K562 (cell line): ENCODE data around the gene GP1BB. TPM values are rescaled to one million over a fixed set of nuclear protein-coding genes. Genes with fewer than 3 reads are reported as not detected.

Source experiments
- ARNT ChIP-seq, 2 experiments: fragments of 450-650 bp; IDR thresholded peaks; 2 replicates each; pipeline ENCODE4 v1.6.1; 2016; ENCODE audit warnings: mild to moderate bottlenecking in 1 of 2
- BCL6 ChIP-seq: fragments of 250-450 bp; sonication (Bioruptor Pico); IDR thresholded peaks from 2 replicates; pipeline ENCODE4 v1.4.0; 2020
- BHLHE40 ChIP-seq: IDR thresholded peaks from 2 replicates; pipeline ENCODE4 v1.6.1; 2011; ENCODE audit warnings: low read length, improper control_type of control experiment
- BRF1 ChIP-seq: IDR thresholded peaks from 3 replicates; pipeline ENCODE4 v1.6.1; 2011; ENCODE audit warnings: borderline replicate concordance, mild to moderate bottlenecking; ENCODE audit not compliant: insufficient read length; ENCODE audit errors: extremely low read depth
- CHD4 ChIP-seq: fragments of 200-600 bp; sonication (generic); IDR thresholded peaks from 3 replicates; pipeline ENCODE4 v1.6.1; 2012; ENCODE audit warnings: low read depth, mild to moderate bottlenecking, mixed read lengths, low read length, inconsistent platforms; ENCODE audit not compliant: insufficient read depth, insufficient replicate concordance, poor library complexity, severe bottlenecking
- E2F1 ChIP-seq: sonication (generic); formaldehyde crosslinking; IDR thresholded peaks from 2 replicates; pipeline ENCODE4 v1.8.1; 2023; ENCODE audit warnings: mild to moderate bottlenecking, missing genetic modification reagents, moderate library complexity
- ERF ChIP-seq: fragments of 450-650 bp; formaldehyde crosslinking; IDR thresholded peaks from 2 replicates; pipeline ENCODE4 v1.4.0; 2020; ENCODE audit warnings: mild to moderate bottlenecking, mixed read lengths
- ETV1 ChIP-seq: fragments of 450-650 bp; conservative IDR thresholded peaks from 2 replicates; pipeline ENCODE4 v1.6.1; 2016; ENCODE audit warnings: missing genetic modification characterization, control low read depth, low read depth, missing compliant biosample characterization
- HDAC8 ChIP-seq: fragments of 450-650 bp; IDR thresholded peaks from 2 replicates; pipeline ENCODE4 v1.6.1; 2016; ENCODE audit warnings: mild to moderate bottlenecking, missing genetic modification characterization, moderate library complexity, missing compliant biosample characterization
- HMG20A ChIP-seq: fragments of 450-650 bp; formaldehyde crosslinking; conservative IDR thresholded peaks from 2 replicates; pipeline ENCODE4 v1.4.0; 2020; ENCODE audit warnings: mild to moderate bottlenecking, mixed read lengths
- L3MBTL2 ChIP-seq: fragments of 450-650 bp; IDR thresholded peaks from 2 replicates; pipeline ENCODE4 v1.6.1; 2016; ENCODE audit warnings: mild to moderate bottlenecking, moderate library complexity
- MCM7 ChIP-seq, 2 experiments: fragments of 450-650 bp; IDR thresholded peaks; 2 replicates each; pipeline ENCODE4 v1.6.1; 2016 to 2018
- PHF20 ChIP-seq: fragments of 450-650 bp; IDR thresholded peaks from 2 replicates; pipeline ENCODE4 v1.6.1; 2018; ENCODE audit not compliant: partially characterized antibody
- PTRF ChIP-seq: fragments of 450-650 bp; IDR thresholded peaks from 2 replicates; pipeline ENCODE4 v1.6.1; 2016; ENCODE audit warnings: mild to moderate bottlenecking, missing genetic modification characterization, missing compliant biosample characterization
- PURB ChIP-seq: sonication (generic); formaldehyde crosslinking; IDR thresholded peaks from 2 replicates; pipeline ENCODE4 v1.9.0; 2021; ENCODE audit warnings: low read depth, mild to moderate bottlenecking, missing genetic modification reagents
- PYGO2 ChIP-seq: fragments of 450-650 bp; IDR thresholded peaks from 2 replicates; pipeline ENCODE4 v1.6.1; 2016; ENCODE audit warnings: mild to moderate bottlenecking, missing genetic modification characterization, moderate library complexity, missing compliant biosample characterization
- SRSF7 ChIP-seq: fragments of 200-400 bp; formaldehyde crosslinking; optimal IDR thresholded peaks from 2 replicates; pipeline ENCODE3; 2017; ENCODE audit warnings: mild to moderate bottlenecking, low read depth, low read length
- UBTF ChIP-seq, 2 experiments: IDR thresholded peaks; 2 replicates each; pipeline ENCODE4 v1.6.1; 2012; ENCODE audit warnings: improper control_type of control experiment in 2 of 2, low read depth in 2 of 2, low read length in 2 of 2, borderline replicate concordance in 1 of 2
- ZKSCAN1 ChIP-seq: fragments of 150-350 bp; IDR thresholded peaks from 2 replicates; pipeline ENCODE4 v1.6.1; 2016; ENCODE audit warnings: low read depth, low read length
- ZMIZ1 ChIP-seq, 2 experiments: fragments of 150-350 bp in 1 of 2; IDR thresholded peaks; 2 replicates each; pipeline ENCODE4 v1.6.1; 2012 to 2016; ENCODE audit warnings: low read depth in 2 of 2, low read length in 2 of 2, mild to moderate bottlenecking in 1 of 2, moderate library complexity in 1 of 2
- ZNF766 ChIP-seq: fragments of 200-800 bp; sonication (Bioruptor generic); conservative IDR thresholded peaks from 2 replicates; pipeline ENCODE4 v1.6.1; 2016; ENCODE audit warnings: missing genetic modification characterization, missing compliant biosample characterization
- ZSCAN29 ChIP-seq: fragments of 450-650 bp; IDR thresholded peaks from 2 replicates; pipeline ENCODE4 v1.6.1; 2017
- polyA plus RNA-seq, 8 experiments: library from polyadenylated mRNA; depleted of rRNA in 4 of 8; stranded (reverse) in 5 of 8; unstranded in 3 of 8; fragments of >200 nt; fragmentation: Nextera tagmentation in 2 of 8; fragmentation: Illumina TruSeq in 1 of 8; extraction: Ambion mirVana in 2 of 8; extraction: Trizol in 1 of 8; gene quantifications; 2 replicates each; pipeline versions ENCODE4 v1.2.1 to v1.2.3, GENCODE V29; 2011 to 2014; ENCODE audit warnings: inconsistent platforms in 1 of 8, missing spikeins in 1 of 8
- total RNA-seq, 7 experiments: library from RNA; depleted of rRNA in 6 of 7; stranded (reverse); fragments of >200 nt in 6 of 7; fragmentation: Illumina TruSeq in 2 of 7; extraction: Trizol in 2 of 7; gene quantifications; 2 replicates each; pipeline versions ENCODE4 v1.2.1 to v1.2.3, GENCODE V29; 2011 to 2021; ENCODE audit warnings: low replicate concordance in 1 of 7

Gene GP1BB
- total and polyA plus RNA-seq, 9 of the 15 experiments (the other 6 are each of a cell fraction or from before 2014, with no cell fraction given), result 0.69 to 162 (median 2.8) TPM

- TF ChIP-seq SRSF7 (no peak), ZSCAN29 (no peak), BHLHE40 (no peak; the same call in 1 of the 2 replicates), ARNT (IDR thresholded peaks at IDR 0.05) (no peak), PURB (no peak), CHD4 (no peak), HMG20A (CRISPR knock-in tag) (no peak), PTRF (tag) (no peak), HDAC8 (peak; percentile 85), ZMIZ1 (IDR thresholded peaks at IDR 0.05; ENCODE audit: low read depth in 2 of 2, low read length in 2 of 2) (peak in 1 of 2 experiments; percentile 43; a peak in 1 of 4 replicates), ZKSCAN1 (no peak), ZNF766 (CRISPR knock-in tag) (0 out of 2 replicates have a peak, but pooled peaks have one; percentile 64), E2F1 (CRISPR knock-in tag) (0 out of 2 replicates have a peak, but pooled peaks have one; percentile 21), MCM7 (IDR thresholded peaks at IDR 0.05) (no peak), BRF1 (no peak), ETV1 (peak; percentile 56; the same call in 1 of the 2 replicates), ERF (0 out of 2 replicates have a peak, but pooled peaks have one; percentile 41), PHF20 (no peak), L3MBTL2 (no peak), PYGO2 (tag) (no peak), UBTF (IDR thresholded peaks at IDR 0.05; ENCODE audit: borderline replicate concordance in 1 of 2, low read depth in 2 of 2, low read length in 2 of 2) (peak in 1 of 2 experiments; percentile 64; a peak in 2 of 4 replicates), BCL6 (no peak)
These were observed 49.5 kb downstream of the GP1BB start (continued) for GRCh38 chr22:19772673-19773469.
